ENCODE measurements around the gene PRDX6.

Gene PRDX6

DNA sequence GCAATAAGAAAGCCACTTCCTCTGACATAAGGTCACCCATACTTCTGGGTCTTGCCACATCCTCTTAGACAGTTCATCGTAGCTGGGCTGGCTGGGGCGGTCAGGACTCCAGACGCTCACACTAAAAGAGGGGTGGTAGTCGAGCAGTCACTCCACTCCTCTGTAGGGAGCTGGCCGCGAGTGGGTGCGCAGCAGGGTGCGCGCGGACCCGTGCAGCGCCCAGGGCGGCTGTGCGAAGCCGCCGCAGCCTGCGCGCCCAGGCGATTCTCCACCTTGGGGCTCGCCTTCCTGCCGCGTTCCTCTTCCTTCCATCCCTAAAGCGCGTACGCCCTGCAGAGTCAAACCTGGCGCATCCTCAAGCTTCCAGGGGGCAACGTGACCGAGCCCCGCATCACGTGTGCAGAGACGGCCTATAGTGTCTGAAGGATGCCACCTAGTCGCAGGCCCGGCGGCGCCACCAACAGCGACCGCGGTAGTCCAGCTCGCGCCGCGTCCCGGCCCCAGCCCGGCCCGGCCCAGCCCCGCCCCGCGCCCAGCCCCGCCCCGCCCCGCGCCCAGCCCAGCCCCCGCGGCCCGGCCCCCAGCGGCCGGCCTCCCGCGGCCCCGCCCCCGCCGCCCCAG is 360 bp upstream of the PRDX6 start:
- Histone ChIP-seq H3K9me3 (ENCODE audit: control insufficient read depth, insufficient read depth, low read depth, low read length) (no peaks in the 10 kb centered on the region), H3K36me3 (ENCODE audit: control insufficient read depth in 2 of 2, insufficient read depth in 1 of 2, low read length in 2 of 2) (peaks cover 0 to 33% of the 10 kb centered on the region in 2 experiments; a peak in 1 of 3 replicates), H3K4me3 (ENCODE audit: low read depth, low read length) (peak overlapping the region; percentile 87), H3K4me1 (ENCODE audit: control insufficient read depth, insufficient read depth, low read length) (peaks cover 6% of the 10 kb centered on the region), H3K27ac (ENCODE audit: extremely low read depth, low read depth, low read length) (peak overlapping the region; percentile 76)
- POLR2A ChIA-PET = interaction anchor here (0.6 to 2.6 kb wide), 15 partner anchors 10 to 944 kb away, joined by 3 to 24 read pairs (median 3); partner anchors contain the start of genes CENPL, DARS2, KLHL20 and ZBTB37
- CTCF ChIA-PET = interaction anchor here (1.4 kb wide), 1 partner anchor 77 kb away, joined by 3 read pairs; no protein-coding TSS in a partner anchor
- TF ChIP-seq, protein P1, sequence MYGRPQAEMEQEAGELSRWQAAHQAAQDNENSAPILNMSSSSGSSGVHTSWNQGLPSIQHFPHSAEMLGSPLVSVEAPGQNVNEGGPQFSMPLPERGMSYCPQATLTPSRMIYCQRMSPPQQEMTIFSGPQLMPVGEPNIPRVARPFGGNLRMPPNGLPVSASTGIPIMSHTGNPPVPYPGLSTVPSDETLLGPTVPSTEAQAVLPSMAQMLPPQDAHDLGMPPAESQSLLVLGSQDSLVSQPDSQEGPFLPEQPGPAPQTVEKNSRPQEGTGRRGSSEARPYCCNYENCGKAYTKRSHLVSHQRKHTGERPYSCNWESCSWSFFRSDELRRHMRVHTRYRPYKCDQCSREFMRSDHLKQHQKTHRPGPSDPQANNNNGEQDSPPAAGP (tag by site-specific recombination; IDR thresholded peaks at IDR 0.05) = peak; percentile 69; the same call in 1 of the 2 replicates
- TF ChIP-seq REPIN1 (tag by site-specific recombination; IDR thresholded peaks at IDR 0.05; ENCODE audit: low read depth) = no peak
- no peak for TF ChIP-seq ZNF776 (tag by site-specific recombination; IDR thresholded peaks at IDR 0.05; ENCODE audit: borderline replicate concordance)
- TF ChIP-seq ZBTB26 (tag by site-specific recombination; optimal IDR thresholded peaks at IDR 0.05) = peak; percentile 86
- TF ChIP-seq PRDM10 (tag by site-specific recombination; IDR thresholded peaks at IDR 0.05) = peak; percentile 86
- TF ChIP-seq ZNF26 (tag by site-specific recombination; IDR thresholded peaks at IDR 0.05) = no peak
- TF ChIP-seq ZNF433 (tag by site-specific recombination; IDR thresholded peaks at IDR 0.05; ENCODE audit: low read depth) = no peak
- TF ChIP-seq ZNF521 (tag by site-specific recombination; IDR thresholded peaks at IDR 0.05) = no peak
- peak; percentile 7; the same call in 1 of the 2 replicates for TF ChIP-seq CTCF (tag by site-specific recombination; IDR thresholded peaks at IDR 0.05)
- no peak for TF ChIP-seq HOXD13 (CRISPR knock-in tag; IDR thresholded peaks at IDR 0.05; ENCODE audit: borderline replicate concordance)
- peak; percentile 40; the same call in 1 of the 2 replicates for TF ChIP-seq ZNF501 (tag by site-specific recombination; IDR thresholded peaks at IDR 0.05)
- TF ChIP-seq ZBTB17 (tag by site-specific recombination; IDR thresholded peaks at IDR 0.05) = peak; percentile 45; the same call in 1 of the 2 replicates
- no peak for TF ChIP-seq ZNF157 (tag by site-specific recombination; IDR thresholded peaks at IDR 0.05)
- TF ChIP-seq REST (tag by site-specific recombination; IDR thresholded peaks at IDR 0.05) = peak; percentile 34; the same call in 1 of the 2 replicates
- TF ChIP-seq ZNF747 (tag by site-specific recombination; IDR thresholded peaks at IDR 0.05) = no peak
- TF ChIP-seq, protein P2, sequence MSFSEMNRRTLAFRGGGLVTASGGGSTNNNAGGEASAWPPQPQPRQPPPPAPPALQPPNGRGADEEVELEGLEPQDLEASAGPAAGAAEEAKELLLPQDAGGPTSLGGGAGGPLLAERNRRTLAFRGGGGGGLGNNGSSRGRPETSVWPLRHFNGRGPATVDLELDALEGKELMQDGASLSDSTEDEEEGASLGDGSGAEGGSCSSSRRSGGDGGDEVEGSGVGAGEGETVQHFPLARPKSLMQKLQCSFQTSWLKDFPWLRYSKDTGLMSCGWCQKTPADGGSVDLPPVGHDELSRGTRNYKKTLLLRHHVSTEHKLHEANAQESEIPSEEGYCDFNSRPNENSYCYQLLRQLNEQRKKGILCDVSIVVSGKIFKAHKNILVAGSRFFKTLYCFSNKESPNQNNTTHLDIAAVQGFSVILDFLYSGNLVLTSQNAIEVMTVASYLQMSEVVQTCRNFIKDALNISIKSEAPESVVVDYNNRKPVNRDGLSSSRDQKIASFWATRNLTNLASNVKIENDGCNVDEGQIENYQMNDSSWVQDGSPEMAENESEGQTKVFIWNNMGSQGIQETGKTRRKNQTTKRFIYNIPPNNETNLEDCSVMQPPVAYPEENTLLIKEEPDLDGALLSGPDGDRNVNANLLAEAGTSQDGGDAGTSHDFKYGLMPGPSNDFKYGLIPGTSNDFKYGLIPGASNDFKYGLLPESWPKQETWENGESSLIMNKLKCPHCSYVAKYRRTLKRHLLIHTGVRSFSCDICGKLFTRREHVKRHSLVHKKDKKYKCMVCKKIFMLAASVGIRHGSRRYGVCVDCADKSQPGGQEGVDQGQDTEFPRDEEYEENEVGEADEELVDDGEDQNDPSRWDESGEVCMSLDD (tag by site-specific recombination; IDR thresholded peaks at IDR 0.05) = no peak
- peak; percentile 67 for TF ChIP-seq ZNF600 (tag by site-specific recombination; IDR thresholded peaks at IDR 0.05)
- no peak for TF ChIP-seq ZNF514 (tag by site-specific recombination; IDR thresholded peaks at IDR 0.05)
- peak; percentile 87 for TF ChIP-seq ZNF366 (tag by site-specific recombination; conservative IDR thresholded peaks at IDR 0.05)
- TF ChIP-seq KLF10 (tag by site-specific recombination; IDR thresholded peaks at IDR 0.05) = peak; percentile 31; the same call in 1 of the 2 replicates
- peak; percentile 63; the same call in 1 of the 2 replicates for TF ChIP-seq KLF8 (tag by site-specific recombination; IDR thresholded peaks at IDR 0.05)
